GM12875 (cell line): ENCODE results near the gene SIK3.
"Not testable (repeated sequence)": the region's sequence is repeated elsewhere in the genome, so short reads cannot be mapped to it uniquely, and the experiment has no call there.

Source experiments
- H3K4me3 ChIP-seq: one replicate; pipeline ENCODE4 v1.5.1; 2011; ENCODE audit warnings: low read depth, low read length, control low read depth
- CTCF ChIP-seq: IDR thresholded peaks from 2 replicates; pipeline ENCODE4 v1.5.1; 2011; ENCODE audit warnings: low read depth, mild to moderate bottlenecking, control low read depth, inconsistent platforms, low read length, moderate library complexity, borderline replicate concordance; ENCODE audit not compliant: insufficient read depth

The SIK3 gene

GRCh38 chr11:117121176-117121575 is 22.9 kb upstream of the SIK3 start:
- TF ChIP-seq CTCF = no peak

GRCh38 chr11:117117681-117118080 is 19.5 kb upstream of the SIK3 start:
- TF ChIP-seq CTCF = no peak
- H3K4me3 ChIP-seq = no peak overlapping the region

More at GRCh38 chr11:117121176-117121575, 22.9 kb upstream of the SIK3 start:
- no peak overlapping the region for H3K4me3 ChIP-seq

- H3K4me3 ChIP-seq = not testable (repeated sequence)
Observed at GRCh38 chr11:117112939-117113338, 14.7 kb upstream of the SIK3 start.

- not testable (repeated sequence) for H3K4me3 ChIP-seq
Observed at GRCh38 chr11:117112497-117112896, 14.3 kb upstream of the SIK3 start.

- H3K4me3 ChIP-seq = no peak overlapping the region
- TF ChIP-seq CTCF = no peak
Observed at GRCh38 chr11:117110294-117110950, 12.2 kb upstream of the SIK3 start.

- no peak overlapping the region for H3K4me3 ChIP-seq
- TF ChIP-seq CTCF = no peak
Observed at GRCh38 chr11:117107701-117108590, 9.7 kb upstream of the SIK3 start.

- no peak overlapping the region for H3K4me3 ChIP-seq
- TF ChIP-seq CTCF = no peak
Observed at GRCh38 chr11:117100556-117100955, 2.3 kb upstream of the SIK3 start.

- no peak overlapping the region for H3K4me3 ChIP-seq
- TF ChIP-seq CTCF = no peak
Observed at GRCh38 chr11:117099696-117100095, 1.5 kb upstream of the SIK3 start.
